Kidney capillary endothelial cell (primary cell): ENCODE data around the gene TEX35.
A peak's percentile ranks its signal among the peaks of the same experiment; 100 is the strongest.
"Not testable (repeated sequence)": the region's sequence is repeated elsewhere in the genome, so short reads cannot be mapped to it uniquely, and the experiment has no call there.

ENCODE experiments used
- DNase-seq: peaks from one replicate; pipeline ENCODE4 v3.0.0-alpha.2; 2018; ENCODE audit warnings: low spot score

TEX35 gene

DNA sequence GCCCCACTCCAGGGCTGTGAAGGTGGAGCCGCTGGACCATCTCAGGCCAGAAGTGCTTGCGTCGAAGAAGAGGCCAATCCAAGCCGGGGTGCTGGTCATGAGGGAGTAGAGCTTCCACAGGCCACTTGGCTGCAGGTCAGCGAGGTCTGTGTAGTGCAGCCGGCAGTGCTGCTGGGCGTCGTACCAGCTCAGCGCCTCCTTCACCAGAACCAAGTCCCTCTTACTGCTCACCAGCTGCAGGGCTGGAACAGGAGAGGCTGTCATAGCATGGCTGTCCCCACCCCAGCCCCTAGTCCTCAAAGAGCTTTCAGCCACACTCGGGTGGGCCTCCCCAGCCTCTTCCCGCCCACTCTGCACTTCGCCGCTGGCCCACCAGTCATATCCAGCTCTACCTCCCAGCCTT lies 18.3 kb upstream of the TEX35 start:
- no peak for DNase-seq

GRCh38 chr1:178495158-178495557 lies 17.8 kb upstream of the TEX35 start:
- no peak for DNase-seq

DNA sequence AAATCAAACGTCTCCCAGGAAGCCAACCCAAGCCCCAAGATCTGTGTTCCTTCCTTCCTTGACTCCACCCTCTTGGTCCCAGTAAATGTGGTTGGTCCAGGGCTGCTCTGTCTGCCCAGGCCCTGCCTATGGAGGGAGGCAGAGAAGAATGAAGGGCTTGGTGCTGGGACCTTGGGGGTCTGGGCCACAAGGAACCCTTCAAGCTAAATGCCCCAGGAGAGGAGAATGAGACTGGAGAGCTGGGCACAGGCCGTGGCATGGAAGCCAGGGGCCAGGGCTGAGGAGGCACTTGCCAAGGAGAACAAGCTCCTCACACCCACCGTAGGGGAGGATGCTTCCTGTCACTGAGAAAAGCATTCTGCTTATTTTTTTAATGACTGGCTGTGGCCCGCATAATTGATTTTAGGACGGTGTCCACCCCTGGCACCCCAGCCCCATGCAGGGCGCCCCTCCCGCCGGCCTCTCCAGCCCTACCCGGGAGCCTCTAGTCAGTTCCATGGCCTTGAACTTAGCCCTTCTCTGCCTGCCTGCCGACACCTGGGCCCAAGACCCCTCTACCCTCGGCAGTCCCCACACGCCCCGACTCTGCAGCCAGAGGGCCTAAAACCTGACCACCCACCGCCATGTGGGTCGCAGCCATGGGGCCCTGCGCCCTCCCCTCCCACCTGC lies 17.0 kb upstream of the TEX35 start:
- DNase-seq, result no peak

DNA sequence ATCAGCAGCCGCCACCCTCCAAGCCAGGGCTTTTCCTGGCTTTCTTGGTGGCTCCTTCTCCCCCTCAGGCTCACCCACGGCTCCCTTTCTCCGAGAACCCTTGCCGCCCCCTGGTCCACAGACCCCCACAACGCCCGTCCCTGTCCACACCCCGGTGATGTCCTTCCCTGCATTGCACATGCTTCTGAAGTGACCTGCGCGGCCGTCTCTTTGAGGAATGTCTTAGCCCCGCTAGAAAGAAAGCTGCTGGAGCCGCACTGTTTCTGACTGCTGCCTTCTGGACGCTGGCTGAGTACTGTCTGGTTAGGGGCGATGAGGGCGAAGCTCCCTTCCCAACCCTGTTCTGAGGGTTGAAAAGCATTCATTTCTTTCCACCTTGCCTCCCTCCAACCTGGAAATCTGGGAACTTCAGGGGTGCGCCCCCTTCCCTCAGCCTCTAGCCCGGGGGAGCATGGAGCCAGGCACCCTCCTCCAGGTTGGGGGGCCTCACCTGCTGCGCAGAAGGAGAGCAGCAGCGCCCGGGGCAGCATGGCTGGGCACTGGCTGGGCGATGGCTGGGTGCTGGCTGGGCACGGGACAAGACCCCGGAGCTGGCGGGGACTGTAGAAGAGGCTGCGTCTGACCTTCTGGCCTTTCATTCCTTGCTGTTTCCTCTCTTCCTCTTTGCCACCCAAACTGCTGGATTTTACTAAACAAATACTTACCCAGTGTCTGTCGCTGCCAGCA lies 16.3 kb upstream of the TEX35 start, which contains the start of gene CLEC20A:
Gene CLEC20A, minus strand, starts transcription at position 555 of the 726 bp plus-strand sequence. Its CDS starts 25 bp downstream, at position 530.
- no peak for DNase-seq

GRCh38 chr1:178497903-178498478 lies 14.9 kb upstream of the TEX35 start:
- no peak for DNase-seq

DNA sequence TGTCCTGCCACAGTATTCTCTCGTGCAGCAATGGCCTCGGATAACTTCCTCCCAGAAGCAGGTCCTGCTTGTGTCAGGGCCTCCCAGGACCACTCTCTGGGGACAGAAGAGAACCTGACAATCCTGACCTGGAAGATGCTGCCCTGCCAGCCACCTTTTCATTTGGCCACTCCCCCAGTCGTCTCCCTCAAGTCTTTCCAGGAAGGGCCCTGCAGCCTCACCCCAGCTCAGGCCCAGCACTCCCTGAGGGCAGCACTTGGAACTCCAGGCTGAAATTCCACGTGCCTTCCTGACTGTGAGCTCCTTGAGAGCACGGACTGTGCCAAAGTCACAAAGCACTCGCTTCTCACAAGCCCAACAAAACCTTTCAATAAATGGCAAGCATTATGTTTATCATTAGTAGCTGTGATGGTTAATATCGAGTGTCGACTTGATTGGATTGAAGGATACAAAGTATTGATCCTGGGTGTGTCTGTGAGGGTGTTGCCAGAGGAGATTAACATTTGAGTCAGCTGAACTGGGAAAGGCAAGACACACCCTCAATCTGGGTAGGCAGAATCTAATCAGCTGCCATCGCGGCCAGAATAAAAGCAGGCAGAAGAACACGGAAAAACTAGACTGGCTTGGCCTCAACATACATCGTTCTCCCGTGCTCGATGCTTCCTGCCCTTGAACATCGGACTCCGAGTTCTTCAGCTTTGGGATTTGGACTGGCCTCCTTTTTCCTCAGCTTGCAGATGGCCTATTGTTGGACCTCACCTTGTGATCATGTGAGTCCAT lies 13.8 kb upstream of the TEX35 start:
- DNase-seq, result no peak

- no peak for DNase-seq
Measured at GRCh38 chr1:178500091-178500770, 12.7 kb upstream of the TEX35 start.

DNA sequence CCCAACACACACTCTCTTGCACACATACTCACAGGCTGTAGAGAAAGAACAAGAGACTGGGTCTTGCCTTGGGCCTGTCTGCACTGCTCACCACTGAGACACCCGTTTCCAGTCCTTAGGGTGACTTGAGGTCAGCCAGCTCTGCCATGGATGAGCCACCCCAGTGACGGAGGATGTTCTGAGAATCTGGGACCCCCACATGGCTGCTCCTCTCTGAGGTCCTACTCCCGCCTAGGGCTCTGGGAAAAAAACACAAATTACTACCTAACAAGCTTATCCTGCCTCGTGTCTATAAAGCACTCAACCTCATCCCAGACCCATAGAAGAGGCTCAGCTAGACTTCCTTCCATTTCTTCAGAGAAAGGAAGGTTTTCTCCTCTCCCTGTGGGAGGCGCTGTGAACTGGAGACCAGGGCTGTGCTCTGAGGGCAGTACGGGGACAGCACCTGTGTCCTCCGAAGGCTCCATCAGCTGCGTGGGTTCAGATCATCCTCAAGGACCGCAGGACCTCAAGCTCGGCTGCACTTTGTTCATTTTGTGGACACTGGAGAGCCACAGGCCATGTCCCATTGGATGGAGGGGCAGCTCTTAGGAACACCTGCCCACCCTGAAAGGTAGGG lies 11.9 kb upstream of the TEX35 start:
- DNase-seq, result no peak

DNA sequence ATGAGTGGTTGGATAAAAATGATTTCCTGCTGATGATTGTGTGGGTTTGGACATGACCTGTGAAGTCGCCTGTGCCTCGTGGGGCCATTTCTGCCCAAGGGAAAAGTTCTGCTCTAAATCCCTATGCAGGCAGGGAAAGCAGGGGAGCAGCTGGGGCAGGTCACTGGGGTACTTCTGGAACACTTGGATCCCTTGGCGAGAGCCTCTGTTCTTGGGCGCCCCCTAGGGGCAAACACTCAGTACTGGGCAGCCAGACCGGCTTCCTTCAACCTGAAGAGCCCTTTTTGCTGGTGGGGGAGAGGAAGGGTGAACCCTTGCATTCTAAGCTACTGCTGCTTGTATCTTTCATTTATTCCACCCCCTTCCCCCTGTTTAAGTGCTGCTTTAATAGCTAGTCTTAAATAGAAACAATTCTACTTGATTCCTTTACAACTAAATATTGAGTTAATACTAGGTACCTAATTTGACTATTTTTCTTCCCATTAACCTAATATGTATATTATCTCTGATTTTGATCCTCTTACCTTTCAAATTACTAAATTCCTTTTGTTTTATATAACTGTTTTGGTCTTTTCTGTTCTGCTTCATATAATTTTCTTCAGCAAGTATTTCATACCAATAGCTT lies 11.1 kb upstream of the TEX35 start:
- DNase-seq, result peak; percentile 61

DNA sequence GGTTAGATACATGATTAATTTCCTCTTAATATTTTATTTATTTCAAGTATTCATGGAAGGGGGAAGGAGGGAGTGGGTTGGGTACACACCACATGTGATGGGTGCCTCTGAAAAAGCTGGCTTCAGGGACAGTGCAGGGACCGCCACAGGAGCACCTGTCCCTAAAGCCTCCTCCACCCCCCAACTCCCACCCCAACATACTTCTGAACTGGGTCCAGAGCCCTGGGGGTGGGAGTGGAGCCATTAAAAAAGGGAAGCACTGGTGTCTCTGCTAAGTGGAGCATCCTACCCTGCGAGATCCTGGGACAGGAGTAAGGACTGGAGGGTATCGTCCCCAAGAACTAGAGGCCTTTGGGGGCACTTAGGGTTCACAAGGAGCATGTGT lies 10.6 kb upstream of the TEX35 start:
- DNase-seq, result no peak

DNA sequence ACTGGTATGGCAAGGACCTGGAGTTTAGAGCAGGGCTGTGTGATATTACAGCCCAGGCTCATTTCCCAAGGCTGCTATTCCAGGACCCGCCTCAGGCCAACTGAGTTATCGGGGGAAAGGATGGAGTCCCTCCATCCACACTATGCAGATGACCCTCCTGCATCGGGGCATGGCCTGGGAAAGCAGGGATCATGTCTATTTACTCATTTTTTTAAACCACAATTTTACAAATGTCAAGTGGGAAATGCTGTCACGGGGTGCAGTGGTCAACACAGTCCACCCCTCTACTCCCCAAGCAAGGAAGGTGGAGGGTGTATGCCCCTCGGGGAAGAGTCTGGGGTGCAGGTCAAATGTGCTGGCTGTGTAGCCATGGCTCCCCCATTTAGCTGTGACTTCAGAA lies 10.1 kb upstream of the TEX35 start:
- no peak for DNase-seq

DNA sequence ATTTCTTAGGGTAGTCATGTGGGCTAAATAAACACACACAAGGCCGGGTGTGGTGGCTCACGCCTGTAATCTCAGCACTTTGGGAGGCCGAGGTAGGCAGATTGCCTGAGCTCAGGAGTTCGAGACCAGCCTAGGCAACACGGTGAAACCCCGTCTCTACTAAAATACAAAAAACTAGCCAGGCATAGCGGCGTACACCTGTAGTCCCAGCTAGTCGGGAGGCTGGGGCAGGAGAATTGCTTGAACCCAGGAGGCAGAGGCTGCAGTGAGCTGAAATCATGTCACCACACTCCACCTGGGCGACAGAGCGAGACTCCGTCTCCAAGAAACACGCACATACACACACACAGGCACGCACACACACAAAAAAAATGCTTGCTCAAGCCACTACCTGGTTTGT lies 9.6 kb upstream of the TEX35 start:
- DNase-seq, result not testable (repeated sequence)

DNA sequence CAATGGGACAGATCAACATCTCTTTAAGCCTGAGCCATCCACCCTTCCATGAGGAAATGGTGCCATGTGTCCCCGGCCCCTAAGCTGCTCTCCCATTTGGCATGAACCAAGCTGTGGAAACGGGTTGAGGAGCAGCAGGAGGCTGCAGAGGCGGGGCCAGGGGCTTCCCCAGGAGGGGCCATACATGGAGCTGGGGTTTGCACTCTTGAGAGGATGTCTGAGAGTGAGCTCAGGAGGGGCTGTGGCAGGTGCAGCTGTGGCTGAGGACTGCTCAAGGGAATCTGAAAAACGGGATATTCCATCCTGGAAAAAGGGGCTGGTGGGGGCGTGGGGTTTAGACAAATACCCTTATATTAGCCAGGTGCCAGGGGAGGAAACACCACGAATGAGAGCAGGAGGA lies 9.1 kb upstream of the TEX35 start:
- DNase-seq, result no peak

- no peak for DNase-seq
Measured at GRCh38 chr1:178504286-178504685, 8.6 kb upstream of the TEX35 start.

- DNase-seq, result no peak
Measured at GRCh38 chr1:178506177-178506576, 6.7 kb upstream of the TEX35 start.

DNA sequence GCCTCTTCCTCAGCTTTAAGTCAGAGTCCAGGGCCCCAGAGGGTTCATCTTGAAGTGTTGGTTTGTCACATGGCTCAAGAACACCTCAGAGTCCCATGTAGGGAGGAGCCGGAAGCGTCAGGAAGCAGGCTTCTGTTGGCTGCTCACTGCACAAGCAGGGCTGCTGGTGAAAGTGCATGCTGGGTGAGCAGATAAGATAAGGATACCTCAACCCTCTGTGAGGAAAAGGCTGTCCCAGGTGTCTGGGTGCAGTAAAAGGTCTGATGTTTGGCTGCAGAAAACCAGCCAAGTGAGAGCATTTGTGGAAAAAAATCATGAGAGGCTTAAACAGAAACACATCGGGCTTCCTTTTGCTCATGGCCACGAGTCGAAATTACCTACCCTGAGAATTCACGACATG lies 6.2 kb upstream of the TEX35 start:
- no peak for DNase-seq

DNA sequence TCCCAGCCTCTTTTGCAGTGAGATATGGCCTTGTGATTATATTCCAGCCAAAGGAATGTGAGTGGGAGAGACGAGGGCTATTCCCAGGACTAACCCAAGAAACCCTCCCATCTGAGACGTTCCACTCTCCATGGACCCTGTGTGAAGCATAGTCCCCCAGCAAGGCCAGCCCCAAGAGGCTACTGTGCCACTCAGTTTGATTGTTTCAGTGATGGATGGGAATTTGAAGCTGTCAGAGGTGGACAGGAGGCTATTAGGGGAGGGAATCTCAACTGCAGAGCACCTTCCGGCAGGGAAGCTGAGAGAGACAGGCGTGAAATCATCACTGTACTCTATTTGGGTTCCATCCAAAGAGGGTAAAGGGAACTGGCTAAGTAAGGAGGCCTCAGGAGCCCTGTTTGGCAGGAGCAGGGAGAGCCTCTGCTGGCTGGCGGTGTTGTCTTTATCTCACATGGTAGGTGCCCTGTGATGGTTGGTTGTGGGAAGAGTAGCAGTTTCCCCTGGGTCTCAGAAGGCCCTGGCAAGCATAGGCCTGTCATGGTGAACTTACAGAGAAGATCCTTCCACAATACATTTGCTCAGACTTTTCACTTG lies 3.4 kb upstream of the TEX35 start:
- no peak for DNase-seq

GRCh38 chr1:178510155-178510554 lies 2.8 kb upstream of the TEX35 start:
- no peak for DNase-seq

GRCh38 chr1:178513278-178513983 lies 522 bp downstream of the TEX35 start:
- DNase-seq, result no peak

- DNase-seq, result no peak
Measured at GRCh38 chr1:178516110-178516509, 3.2 kb downstream of the TEX35 start.
